Trophoblast cell (in vitro differentiated cells and primary cell): ENCODE results near the gene ARHGEF16.

Source experiments
- DNase-seq, 2 donors: peaks; one replicate each; pipeline ENCODE4 v3.0.0-alpha.2; 2016
- H2AFZ ChIP-seq: 2 replicates; pipeline ENCODE4 v1.6.1; 2013; ENCODE audit warnings: low read length, moderate library complexity, mild to moderate bottlenecking; ENCODE audit not compliant: insufficient read depth, poor library complexity
- H2AK5ac ChIP-seq: 2 replicates; pipeline ENCODE4 v1.6.1; 2013; ENCODE audit warnings: mild to moderate bottlenecking, low read length
- H2BK120ac ChIP-seq: 2 replicates; pipeline ENCODE4 v1.6.1; 2013; ENCODE audit warnings: low read length, mild to moderate bottlenecking, moderate library complexity; ENCODE audit not compliant: insufficient read depth, poor library complexity
- H2BK12ac ChIP-seq: 2 replicates; pipeline ENCODE4 v1.6.1; 2013; ENCODE audit warnings: mild to moderate bottlenecking, low read length, moderate library complexity
- H2BK5ac ChIP-seq: 2 replicates; pipeline ENCODE4 v1.6.1; 2013; ENCODE audit warnings: low read length, low read depth, moderate library complexity, mild to moderate bottlenecking; ENCODE audit not compliant: poor library complexity
- H3K14ac ChIP-seq: 2 replicates; pipeline ENCODE4 v1.6.1; 2013; ENCODE audit warnings: mild to moderate bottlenecking, low read length
- H3K18ac ChIP-seq: 2 replicates; pipeline ENCODE4 v1.6.1; 2013; ENCODE audit warnings: mild to moderate bottlenecking, low read length
- H3K23ac ChIP-seq: 2 replicates; pipeline ENCODE4 v1.6.1; 2013; ENCODE audit warnings: low read length
- H3K27ac ChIP-seq: 2 replicates; pipeline ENCODE4 v1.5.1; 2013; ENCODE audit warnings: low read depth, mild to moderate bottlenecking, inconsistent platforms, low read length, moderate library complexity
- H3K27me3 ChIP-seq: 2 replicates; pipeline ENCODE4 v1.6.1; 2013; ENCODE audit warnings: inconsistent platforms, mild to moderate bottlenecking, low read length, moderate library complexity; ENCODE audit not compliant: insufficient read depth
- H3K36me3 ChIP-seq, 2 experiments: 1 replicate in 1 of 2; 2 replicates in 1 of 2; pipeline ENCODE4 v1.6.1; 2013; ENCODE audit warnings: low read length in 2 of 2, mild to moderate bottlenecking in 2 of 2, moderate library complexity in 1 of 2; ENCODE audit not compliant: insufficient read depth in 2 of 2, control insufficient read depth in 1 of 2
- H3K4ac ChIP-seq: 2 replicates; pipeline ENCODE4 v1.6.1; 2013; ENCODE audit warnings: low read depth, mild to moderate bottlenecking, low read length, moderate library complexity
- H3K4me1 ChIP-seq, 2 experiments: 1 replicate in 1 of 2; 2 replicates in 1 of 2; pipeline ENCODE4 v1.6.1; 2013; ENCODE audit warnings: low read length in 2 of 2, mild to moderate bottlenecking in 2 of 2, moderate library complexity in 1 of 2; ENCODE audit not compliant: insufficient read depth in 2 of 2, control insufficient read depth in 1 of 2
- H3K4me2 ChIP-seq: 2 replicates; pipeline ENCODE4 v1.6.1; 2013; ENCODE audit warnings: inconsistent platforms, mild to moderate bottlenecking, low read length, moderate library complexity
- H3K4me3 ChIP-seq: 2 replicates; pipeline ENCODE4 v1.5.1; 2013; ENCODE audit warnings: mild to moderate bottlenecking, low read depth, low read length, inconsistent platforms
- H3K79me1 ChIP-seq: one replicate; pipeline ENCODE4 v1.6.1; 2013; ENCODE audit warnings: low read length
- H3K79me2 ChIP-seq: 2 replicates; pipeline ENCODE4 v1.6.1; 2013; ENCODE audit warnings: low read length, mild to moderate bottlenecking; ENCODE audit not compliant: control insufficient read depth, insufficient read depth, poor library complexity
- H3K9ac ChIP-seq: 2 replicates; pipeline ENCODE4 v1.6.1; 2013; ENCODE audit warnings: mild to moderate bottlenecking, low read length
- H3K9me3 ChIP-seq: 2 replicates; pipeline ENCODE4 v1.6.1; 2013; ENCODE audit warnings: low read depth, mild to moderate bottlenecking, control low read depth, inconsistent platforms, low read length; ENCODE audit not compliant: insufficient read depth
- H4K12ac ChIP-seq: 2 replicates; pipeline ENCODE4 v1.6.1; 2013; ENCODE audit warnings: low read depth, mild to moderate bottlenecking, low read length, moderate library complexity
- H4K8ac ChIP-seq: 2 replicates; pipeline ENCODE4 v1.6.1; 2013; ENCODE audit warnings: low read depth, mild to moderate bottlenecking, low read length, moderate library complexity
- H4K91ac ChIP-seq: one replicate; pipeline ENCODE4 v1.6.1; 2013; ENCODE audit warnings: low read depth, mild to moderate bottlenecking, low read length, moderate library complexity
- WGBS: extraction: QIAGEN DNeasy Blood & Tissue Kit; methylation state at CpG from one replicate; pipeline ENCODE4 v1.1.7; 2013; ENCODE audit warnings: missing lambda C conversion rate; ENCODE audit not compliant: insufficient read length, insufficient coverage; ENCODE audit errors: extremely low coverage; 5-methylcytosine and 5-hydroxymethylcytosine counted together

Gene ARHGEF16

GRCh38 chr1:3516481-3516869 is 62.0 kb downstream of the ARHGEF16 start:
- Histone ChIP-seq H3K79me2 (no peaks in the 10 kb centered on the region), H3K4me1 (no peaks in the 10 kb centered on the region), H2BK5ac (no peak overlapping the region), H3K4me3 (no peak overlapping the region), H3K14ac (no peak overlapping the region), H3K9ac (no peak overlapping the region), H2BK12ac (no peak overlapping the region), H2AFZ (no peak overlapping the region), H3K27ac (no peak overlapping the region), H3K18ac (no peak overlapping the region), H4K91ac (no peak overlapping the region), H4K12ac (no peak overlapping the region), H3K23ac (no peak overlapping the region), H2BK120ac (no peak overlapping the region), H3K4ac (no peak overlapping the region), H3K4me2 (no peak overlapping the region), H3K36me3 (peaks cover 0 to 4% of the 10 kb centered on the region in 2 experiments), H3K27me3 (no peaks in the 10 kb centered on the region), H3K79me1 (no peaks in the 10 kb centered on the region), H2AK5ac (no peak overlapping the region), H3K9me3 (no peaks in the 10 kb centered on the region), H4K8ac (no peak overlapping the region)
- WGBS = no CpG with 5 or more reads among the region's 15 CpGs
- no peak for DNase-seq

- Histone ChIP-seq H3K4me1 (no peaks in the 10 kb centered on the region), H3K18ac (no peak overlapping the region), H3K9ac (no peak overlapping the region), H3K36me3 (peaks cover 0 to 4% of the 10 kb centered on the region in 2 experiments), H3K79me1 (no peaks in the 10 kb centered on the region), H2BK120ac (no peak overlapping the region), H3K4ac (no peak overlapping the region), H3K4me2 (no peak overlapping the region), H2AK5ac (no peak overlapping the region), H4K12ac (no peak overlapping the region), H3K79me2 (no peaks in the 10 kb centered on the region), H4K91ac (no peak overlapping the region), H3K27ac (no peak overlapping the region), H2BK5ac (no peak overlapping the region), H2AFZ (no peak overlapping the region), H3K4me3 (no peak overlapping the region), H4K8ac (no peak overlapping the region), H3K27me3 (no peaks in the 10 kb centered on the region), H2BK12ac (no peak overlapping the region), H3K14ac (no peak overlapping the region), H3K9me3 (no peaks in the 10 kb centered on the region), H3K23ac (no peak overlapping the region)
- DNase-seq = no peak
- no CpG with 5 or more reads among the region's 27 CpGs for WGBS
These were observed 62.6 kb downstream of the ARHGEF16 start for GRCh38 chr1:3516911-3517675.

DNA sequence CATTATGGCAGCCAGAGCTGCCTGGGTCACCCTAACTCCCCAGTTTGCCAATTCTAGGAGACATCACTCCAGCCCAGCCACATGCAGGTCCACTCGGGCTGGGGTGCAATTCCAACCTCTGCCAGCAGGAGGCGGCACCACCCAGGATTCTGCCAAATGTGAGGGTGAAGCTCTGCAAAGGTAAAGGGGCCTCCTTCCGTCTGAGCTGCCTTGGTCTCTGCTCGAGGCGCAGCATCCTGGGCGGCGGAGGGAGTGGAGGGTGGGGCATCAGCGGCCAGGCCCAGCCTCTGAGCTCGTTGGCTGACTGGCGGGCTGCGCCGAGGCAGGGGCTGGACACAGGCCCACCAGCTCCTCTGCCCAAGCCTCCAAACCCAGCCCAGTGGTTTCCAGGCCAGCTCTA is 63.8 kb downstream of the ARHGEF16 start:
- H3K27me3 ChIP-seq = no peaks in the 10 kb centered on the region
- H3K4me3 ChIP-seq = no peak overlapping the region
- H3K27ac ChIP-seq = no peak overlapping the region
- H3K23ac ChIP-seq = no peak overlapping the region
- DNase-seq = peak in 1 of 2 donors; percentile 52
- WGBS = no CpG with 5 or more reads among the region's 12 CpGs
- no peak overlapping the region for H2AK5ac ChIP-seq
- H4K8ac ChIP-seq = no peak overlapping the region
- no peak overlapping the region for H3K18ac ChIP-seq
- no peak overlapping the region for H2BK120ac ChIP-seq
- H3K14ac ChIP-seq = no peak overlapping the region
- H4K12ac ChIP-seq = no peak overlapping the region
- no peaks in the 10 kb centered on the region for H3K9me3 ChIP-seq
- H3K36me3 ChIP-seq = no peaks in the 10 kb centered on the region
- no peaks in the 10 kb centered on the region for H3K4me1 ChIP-seq
- no peak overlapping the region for H2BK5ac ChIP-seq
- H3K4ac ChIP-seq = no peak overlapping the region
- H2AFZ ChIP-seq = no peak overlapping the region
- no peak overlapping the region for H3K4me2 ChIP-seq
- H4K91ac ChIP-seq = no peak overlapping the region
- H3K79me2 ChIP-seq = no peaks in the 10 kb centered on the region
- H3K79me1 ChIP-seq = no peaks in the 10 kb centered on the region
- H2BK12ac ChIP-seq = no peak overlapping the region
- H3K9ac ChIP-seq = no peak overlapping the region

DNA sequence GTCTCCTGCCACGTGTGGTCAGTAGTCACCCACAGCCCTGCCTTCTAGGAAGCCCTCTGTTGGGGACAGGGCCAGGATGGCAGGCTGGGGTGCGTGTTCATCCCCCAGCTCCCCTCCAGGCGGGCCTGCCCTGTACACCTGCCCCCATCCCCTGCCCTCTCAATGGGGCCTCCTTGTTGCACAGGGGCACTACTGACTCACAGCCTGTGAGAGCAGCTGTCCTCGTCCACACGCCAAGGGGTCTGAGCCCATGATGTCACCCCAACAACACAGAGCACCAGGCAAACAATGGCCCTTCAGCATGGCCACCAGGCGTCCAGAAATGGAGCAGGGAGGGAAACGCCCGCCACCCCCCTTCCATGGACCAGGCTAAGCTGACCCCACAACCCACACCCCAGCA is 64.3 kb downstream of the ARHGEF16 start:
- Histone ChIP-seq H3K79me1 (no peaks in the 10 kb centered on the region), H3K9ac (no peak overlapping the region), H4K12ac (no peak overlapping the region), H3K4ac (no peak overlapping the region), H3K27me3 (no peaks in the 10 kb centered on the region), H3K27ac (no peak overlapping the region), H4K91ac (no peak overlapping the region), H3K23ac (no peak overlapping the region), H3K79me2 (no peaks in the 10 kb centered on the region), H2BK5ac (no peak overlapping the region), H3K36me3 (no peaks in the 10 kb centered on the region), H2BK120ac (no peak overlapping the region), H3K18ac (no peak overlapping the region), H4K8ac (no peak overlapping the region), H2AFZ (no peak overlapping the region), H3K9me3 (no peaks in the 10 kb centered on the region), H2BK12ac (no peak overlapping the region), H3K4me3 (no peak overlapping the region), H3K4me2 (no peak overlapping the region), H3K4me1 (no peaks in the 10 kb centered on the region), H3K14ac (no peak overlapping the region), H2AK5ac (no peak overlapping the region)
- no peak for DNase-seq
- no CpG with 5 or more reads among the region's 8 CpGs for WGBS
